Measurements from ENCODE around the gene EP400.
"Not testable (repeated sequence)": the region's sequence is repeated elsewhere in the genome, so short reads cannot be mapped to it uniquely, and the experiment has no call there.

Gene EP400

GRCh38 chr12:132024758-132025157 lies 75.0 kb downstream of the EP400 start:
- no peak for DNase-seq

- DNase-seq: no peak
These were observed 75.8 kb downstream of the EP400 start for GRCh38 chr12:132025526-132025925.

- no peak for DNase-seq
These were observed 76.5 kb downstream of the EP400 start for GRCh38 chr12:132026061-132026795.

GRCh38 chr12:132026796-132027500 lies 77.2 kb downstream of the EP400 start:
- DNase-seq: no peak

- DNase-seq: no peak
These were observed 77.9 kb downstream of the EP400 start for GRCh38 chr12:132027636-132028035.

- DNase-seq: no peak
These were observed 78.4 kb downstream of the EP400 start for GRCh38 chr12:132028111-132028510.

GRCh38 chr12:132029503-132030300 lies 80.0 kb downstream of the EP400 start:
- DNase-seq: no peak

- DNase-seq: no peak
These were observed 80.8 kb downstream of the EP400 start for GRCh38 chr12:132030367-132031038.

GRCh38 chr12:132033627-132034026 lies 83.9 kb downstream of the EP400 start:
- no peak for DNase-seq

- no peak for DNase-seq
These were observed 86.4 kb downstream of the EP400 start for GRCh38 chr12:132036063-132036683.

GRCh38 chr12:132040906-132041606 lies 91.3 kb downstream of the EP400 start:
- DNase-seq: no peak

- DNase-seq: no peak
These were observed 93.5 kb downstream of the EP400 start for GRCh38 chr12:132043216-132043615.

GRCh38 chr12:132043770-132044467 lies 94.2 kb downstream of the EP400 start:
- DNase-seq: no peak

GRCh38 chr12:132044661-132045412 lies 95.1 kb downstream of the EP400 start:
- DNase-seq: no peak

GRCh38 chr12:132045751-132046150 lies 96.0 kb downstream of the EP400 start:
- no peak for DNase-seq

GRCh38 chr12:132046561-132046960 lies 96.8 kb downstream of the EP400 start:
- no peak for DNase-seq

- not testable (repeated sequence) for DNase-seq
These were observed 97.9 kb downstream of the EP400 start for GRCh38 chr12:132047630-132048029.

GRCh38 chr12:132049442-132049841 lies 99.7 kb downstream of the EP400 start:
- no peak for DNase-seq

GRCh38 chr12:132049876-132050275 lies 100.1 kb downstream of the EP400 start:
- no peak for DNase-seq

- DNase-seq: not testable (repeated sequence)
These were observed 102.0 kb downstream of the EP400 start for GRCh38 chr12:132051718-132052117.
